Esophagus squamous epithelium (tissue), 4 donors: Measurements from ENCODE around the gene DCTN1.

ENCODE experiments used
- CTCF ChIP-seq, 6 experiments: fragments of 450-650 bp in 4 of 6; fragments of 200-600 bp in 2 of 6; sonication (generic) in 2 of 6; IDR thresholded peaks; one replicate each; pipeline ENCODE4 v1.5.1; 2016 to 2019; ENCODE audit warnings: antibody characterized with exemption in 6 of 6, mild to moderate bottlenecking in 4 of 6, moderate library complexity in 4 of 6
- POLR2A ChIP-seq, 4 donors: fragments of 450-650 bp; IDR thresholded peaks; one replicate each; pipeline ENCODE4 v1.6.1; 2017; ENCODE audit warnings: antibody characterized with exemption in 4 of 4, mild to moderate bottlenecking in 4 of 4, moderate library complexity in 3 of 4

- no peak for TF ChIP-seq POLR2A (IDR thresholded peaks at IDR 0.05)
- no peak for TF ChIP-seq CTCF (IDR thresholded peaks at IDR 0.05)
Measured at GRCh38 chr2:74349889-74350288, 30.2 kb downstream of the DCTN1 start.
